Astrocyte (in vitro differentiated cells and primary cell): ENCODE measurements around the gene FGD5.

Source experiments
- EZH2 ChIP-seq: IDR thresholded peaks from 2 replicates; pipeline ENCODE4 v1.6.1; 2012; ENCODE audit warnings: mild to moderate bottlenecking, low read length, inconsistent platforms; ENCODE audit not compliant: insufficient read depth
- TF ChIP-seq, protein P1 (sequence below): IDR thresholded peaks from 2 replicates; pipeline ENCODE4 v1.5.1; 2011; ENCODE audit warnings: low read depth, mild to moderate bottlenecking, inconsistent platforms, low read length, moderate library complexity; ENCODE audit not compliant: insufficient read depth

DNA sequence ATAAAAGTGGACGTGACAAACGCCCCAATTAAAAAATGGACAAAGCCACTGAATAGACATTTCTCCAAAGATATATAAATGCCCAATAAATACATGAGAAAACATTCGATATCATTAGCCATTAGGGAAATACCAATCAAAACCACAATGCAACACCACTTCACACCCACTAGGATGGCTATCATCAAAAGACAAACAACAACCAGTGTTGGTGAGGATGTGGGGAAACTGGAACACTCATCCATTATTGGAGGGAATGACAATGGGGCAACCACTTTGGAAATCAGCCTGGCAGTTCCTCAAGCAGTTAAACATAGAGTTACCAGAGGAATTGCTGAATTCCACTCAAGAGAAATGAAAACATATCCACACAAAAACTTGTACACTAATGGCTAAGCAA lies 32.4 kb upstream of the FGD5 start:
- TF ChIP-seq, protein P1, sequence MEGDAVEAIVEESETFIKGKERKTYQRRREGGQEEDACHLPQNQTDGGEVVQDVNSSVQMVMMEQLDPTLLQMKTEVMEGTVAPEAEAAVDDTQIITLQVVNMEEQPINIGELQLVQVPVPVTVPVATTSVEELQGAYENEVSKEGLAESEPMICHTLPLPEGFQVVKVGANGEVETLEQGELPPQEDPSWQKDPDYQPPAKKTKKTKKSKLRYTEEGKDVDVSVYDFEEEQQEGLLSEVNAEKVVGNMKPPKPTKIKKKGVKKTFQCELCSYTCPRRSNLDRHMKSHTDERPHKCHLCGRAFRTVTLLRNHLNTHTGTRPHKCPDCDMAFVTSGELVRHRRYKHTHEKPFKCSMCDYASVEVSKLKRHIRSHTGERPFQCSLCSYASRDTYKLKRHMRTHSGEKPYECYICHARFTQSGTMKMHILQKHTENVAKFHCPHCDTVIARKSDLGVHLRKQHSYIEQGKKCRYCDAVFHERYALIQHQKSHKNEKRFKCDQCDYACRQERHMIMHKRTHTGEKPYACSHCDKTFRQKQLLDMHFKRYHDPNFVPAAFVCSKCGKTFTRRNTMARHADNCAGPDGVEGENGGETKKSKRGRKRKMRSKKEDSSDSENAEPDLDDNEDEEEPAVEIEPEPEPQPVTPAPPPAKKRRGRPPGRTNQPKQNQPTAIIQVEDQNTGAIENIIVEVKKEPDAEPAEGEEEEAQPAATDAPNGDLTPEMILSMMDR, result no peak
- no peak for TF ChIP-seq EZH2
